Measurements from ENCODE around the gene TSHZ2.

DNA sequence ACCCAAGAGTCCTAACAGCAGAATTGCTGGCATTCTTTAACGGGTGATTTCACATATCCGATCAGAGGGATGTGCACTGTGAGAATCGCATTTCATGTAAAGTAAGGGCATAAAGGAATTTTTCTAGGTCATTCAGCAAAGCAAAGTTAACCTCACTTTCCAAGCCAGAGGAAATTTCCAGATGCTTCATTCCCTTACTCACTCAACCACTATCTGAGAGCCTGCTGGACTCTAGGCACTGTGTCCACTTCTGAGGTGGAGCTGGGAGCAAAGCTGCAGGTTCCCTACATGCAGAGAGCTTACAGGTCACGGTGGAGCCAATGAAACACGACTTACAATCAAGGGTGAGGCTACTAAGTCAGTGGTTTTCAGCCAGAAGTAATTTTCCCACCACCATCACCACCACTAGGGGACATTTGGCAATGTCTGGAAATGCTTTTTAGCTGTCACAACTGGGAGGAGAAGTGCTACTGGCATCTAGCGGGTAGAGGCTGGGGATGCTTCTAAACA lies 34.5 kb upstream of the TSHZ2 start:
- no peak for TF ChIP-seq POLR2A (IDR thresholded peaks at IDR 0.05)
- TF ChIP-seq, protein P1, sequence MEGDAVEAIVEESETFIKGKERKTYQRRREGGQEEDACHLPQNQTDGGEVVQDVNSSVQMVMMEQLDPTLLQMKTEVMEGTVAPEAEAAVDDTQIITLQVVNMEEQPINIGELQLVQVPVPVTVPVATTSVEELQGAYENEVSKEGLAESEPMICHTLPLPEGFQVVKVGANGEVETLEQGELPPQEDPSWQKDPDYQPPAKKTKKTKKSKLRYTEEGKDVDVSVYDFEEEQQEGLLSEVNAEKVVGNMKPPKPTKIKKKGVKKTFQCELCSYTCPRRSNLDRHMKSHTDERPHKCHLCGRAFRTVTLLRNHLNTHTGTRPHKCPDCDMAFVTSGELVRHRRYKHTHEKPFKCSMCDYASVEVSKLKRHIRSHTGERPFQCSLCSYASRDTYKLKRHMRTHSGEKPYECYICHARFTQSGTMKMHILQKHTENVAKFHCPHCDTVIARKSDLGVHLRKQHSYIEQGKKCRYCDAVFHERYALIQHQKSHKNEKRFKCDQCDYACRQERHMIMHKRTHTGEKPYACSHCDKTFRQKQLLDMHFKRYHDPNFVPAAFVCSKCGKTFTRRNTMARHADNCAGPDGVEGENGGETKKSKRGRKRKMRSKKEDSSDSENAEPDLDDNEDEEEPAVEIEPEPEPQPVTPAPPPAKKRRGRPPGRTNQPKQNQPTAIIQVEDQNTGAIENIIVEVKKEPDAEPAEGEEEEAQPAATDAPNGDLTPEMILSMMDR (IDR thresholded peaks at IDR 0.05) = no peak

Measured in testis (tissue), 2 donors.